A204.1 (cell line): ENCODE data around the gene SDK2.

Experiments used
- FAIRE-seq: peaks from 2 replicates; lab custom pipeline; 2012; peaks lifted over from hg19 to GRCh38; lab: Jason Lieb, UNC

SDK2 gene

DNA sequence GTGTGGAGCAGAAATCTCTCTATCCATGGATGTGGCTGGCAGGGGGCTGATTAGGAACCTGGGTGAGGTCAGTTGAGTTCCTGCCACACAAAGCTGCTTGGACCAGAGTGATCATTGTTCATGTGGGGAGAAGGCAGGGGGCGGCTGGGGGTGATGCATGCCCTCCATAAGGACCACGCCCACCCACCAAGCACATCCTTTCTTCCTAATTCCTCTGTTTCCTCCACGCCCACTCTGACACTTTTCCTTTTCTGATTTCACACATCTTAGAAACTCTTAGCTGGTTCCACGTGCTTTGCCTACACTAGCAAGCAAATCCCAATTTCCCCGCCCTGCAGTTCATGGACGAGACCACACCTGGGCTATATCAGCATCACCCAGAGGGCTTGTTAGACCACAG, 108.5 kb downstream of the SDK2 start:
- FAIRE-seq: no peak

DNA sequence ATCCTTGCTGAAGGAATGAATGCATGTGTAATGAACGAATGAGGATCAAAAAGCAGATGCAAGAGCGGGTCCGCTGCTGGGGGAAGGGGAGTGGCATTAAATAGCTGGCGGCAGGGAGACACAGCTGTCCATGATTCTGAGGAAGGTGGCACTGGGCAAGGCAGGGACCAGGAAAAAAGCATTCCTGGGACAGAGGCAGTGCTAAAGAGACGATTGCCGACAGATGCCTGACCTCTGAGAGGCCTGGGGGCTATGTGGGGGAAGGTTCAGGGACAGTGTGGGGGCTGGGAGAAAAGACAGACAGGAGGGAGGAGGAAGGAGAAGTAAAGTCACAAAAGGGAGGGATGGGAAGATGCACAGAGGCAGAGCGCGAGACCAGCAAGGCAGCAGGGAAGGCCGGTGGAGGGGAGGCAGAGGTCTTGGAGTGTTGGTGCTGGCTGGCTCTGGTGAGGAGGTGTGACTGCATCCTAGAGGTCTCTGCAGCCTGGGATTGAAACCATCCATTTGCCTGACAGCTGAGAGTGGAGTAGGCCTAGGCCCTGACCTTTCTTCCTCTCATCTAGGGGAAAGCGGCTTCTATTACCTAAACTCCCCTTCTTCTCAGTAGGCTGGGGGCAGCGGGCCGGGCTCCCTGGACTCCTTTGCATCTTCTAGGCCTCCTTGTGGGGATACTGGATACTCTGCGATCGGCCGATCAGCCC, 109.9 kb downstream of the SDK2 start:
- FAIRE-seq: no peak

GRCh38 chr17:73533781-73534180, 110.5 kb downstream of the SDK2 start:
- no peak for FAIRE-seq

GRCh38 chr17:73533127-73533526, 111.1 kb downstream of the SDK2 start:
- FAIRE-seq: no peak

- no peak for FAIRE-seq
Observed at GRCh38 chr17:73532421-73532901, 111.8 kb downstream of the SDK2 start.

DNA sequence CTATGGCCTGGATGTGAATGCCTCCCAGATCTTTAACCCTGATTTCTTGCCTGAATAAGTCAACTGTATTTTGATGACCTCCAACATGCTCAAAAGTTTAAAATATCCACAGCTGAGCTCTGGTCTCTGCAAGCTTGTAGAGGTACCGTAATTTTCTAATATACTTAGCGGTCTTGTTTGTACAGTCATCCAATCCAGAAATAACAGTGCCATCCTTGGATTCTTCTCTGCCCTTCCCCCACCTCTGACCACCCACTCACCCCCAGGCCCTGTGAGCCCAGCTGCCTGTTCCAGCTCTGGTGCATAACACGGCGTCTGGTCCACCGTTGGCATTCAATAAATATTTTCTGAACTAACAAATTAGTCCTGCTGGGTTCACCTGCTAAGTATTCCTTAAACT, 113.1 kb downstream of the SDK2 start:
- FAIRE-seq: no peak

DNA sequence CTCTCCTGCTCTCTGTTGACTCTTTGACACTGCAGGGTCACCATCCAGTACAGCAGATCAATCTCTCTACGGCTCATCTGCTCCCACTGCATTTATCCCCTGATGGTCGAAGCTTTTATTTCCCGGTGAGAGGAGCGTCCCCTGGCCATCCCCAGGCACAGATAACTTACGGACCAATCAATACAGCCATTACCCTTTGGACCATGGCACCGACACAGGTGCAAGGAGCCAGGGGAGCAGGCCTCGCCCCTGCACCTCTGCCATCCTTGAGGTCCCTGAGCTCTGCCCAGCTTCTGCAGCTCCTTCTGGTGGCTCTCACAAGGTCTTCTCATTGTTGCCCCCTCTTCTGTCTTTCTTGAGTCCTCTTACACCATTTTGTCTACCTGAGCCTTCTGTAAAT, 115.6 kb downstream of the SDK2 start:
- FAIRE-seq: no peak

GRCh38 chr17:73526952-73527351, 117.3 kb downstream of the SDK2 start:
- no peak for FAIRE-seq

- no peak for FAIRE-seq
Observed at GRCh38 chr17:73524941-73525679, 119.1 kb downstream of the SDK2 start.

DNA sequence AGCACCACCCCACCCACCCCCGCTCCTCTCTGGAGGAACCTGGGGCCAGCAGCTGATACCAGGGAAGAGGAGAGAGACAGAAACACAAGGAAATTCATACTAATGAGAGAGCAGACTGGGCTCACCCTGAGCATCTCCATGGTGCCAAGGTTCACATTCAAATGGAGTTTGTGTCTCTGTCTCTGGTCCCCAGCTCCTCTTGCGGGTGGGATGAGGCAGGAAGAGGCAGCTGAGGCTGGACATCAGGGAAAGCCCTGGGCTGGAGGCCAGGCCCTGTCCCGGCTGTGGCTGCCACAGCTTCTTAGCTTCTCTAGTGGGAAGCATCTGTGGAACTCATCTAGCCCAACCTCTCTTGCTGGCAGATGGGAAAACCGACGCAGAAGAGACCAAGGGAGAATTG, 121.5 kb downstream of the SDK2 start:
- no peak for FAIRE-seq

DNA sequence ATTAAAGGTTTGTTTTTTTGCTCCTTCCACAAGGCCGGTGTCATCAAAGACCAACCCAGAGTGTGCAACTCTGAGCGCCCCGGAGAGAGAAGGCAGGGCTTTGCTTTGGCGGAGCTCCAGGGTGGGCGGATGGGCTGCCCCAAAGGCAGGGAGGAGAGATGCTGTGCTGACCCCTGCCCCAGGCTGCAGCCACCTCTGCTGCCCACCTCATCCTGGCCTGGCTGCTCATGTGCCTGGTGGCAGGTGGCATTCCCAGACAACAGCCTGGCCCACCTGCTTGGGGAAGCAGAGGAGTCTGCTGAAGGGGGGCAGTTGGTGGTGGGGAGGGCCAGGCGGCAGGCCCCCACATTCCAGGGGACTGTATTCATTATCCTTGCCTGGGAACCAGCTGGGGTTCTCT, 122.1 kb downstream of the SDK2 start:
- FAIRE-seq: no peak

DNA sequence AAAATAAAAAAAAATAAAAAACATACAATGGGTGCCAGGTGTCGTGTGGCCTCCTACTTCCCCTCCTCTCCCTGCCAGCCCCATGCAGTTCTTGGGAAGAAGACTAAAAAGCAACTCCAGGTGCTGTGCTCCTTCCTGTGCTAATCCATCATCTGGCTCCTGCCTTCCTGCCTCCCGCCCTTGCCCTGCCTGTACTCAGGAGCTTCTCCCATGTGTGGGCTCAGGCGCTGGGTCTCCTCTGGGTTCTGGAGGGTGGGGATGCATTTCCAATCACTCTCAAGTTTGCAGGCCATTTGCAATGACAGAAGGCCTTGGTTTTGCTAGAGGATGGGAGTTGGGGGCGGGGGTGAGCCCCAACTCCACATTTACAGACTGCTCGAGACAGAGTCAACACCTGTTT, 122.9 kb downstream of the SDK2 start:
- FAIRE-seq: no peak

GRCh38 chr17:73520369-73520761, 123.9 kb downstream of the SDK2 start:
- no peak for FAIRE-seq

GRCh38 chr17:73519714-73520368, 124.4 kb downstream of the SDK2 start:
- no peak for FAIRE-seq

DNA sequence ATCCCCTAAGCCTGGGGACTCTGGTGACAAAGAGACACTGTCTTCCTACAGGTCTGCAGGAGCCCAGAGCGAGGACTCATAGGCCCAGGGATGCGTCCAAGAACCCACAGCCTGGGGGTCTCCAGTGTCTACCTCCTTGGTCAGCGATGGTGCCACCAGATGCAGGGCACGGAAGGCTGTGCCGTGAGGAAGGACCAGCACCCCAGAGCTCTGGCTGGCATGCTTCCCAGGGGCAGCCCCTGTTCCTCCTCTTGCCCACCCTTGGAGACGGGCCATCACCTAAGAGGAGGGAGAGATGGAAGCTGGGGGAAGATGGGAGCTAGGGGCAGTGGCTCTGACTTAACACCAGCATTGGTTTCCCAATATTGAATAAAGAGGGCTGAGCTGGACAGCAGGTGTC, 125.2 kb downstream of the SDK2 start:
- FAIRE-seq: no peak

- no peak for FAIRE-seq
Observed at GRCh38 chr17:73516431-73516830, 127.8 kb downstream of the SDK2 start.

DNA sequence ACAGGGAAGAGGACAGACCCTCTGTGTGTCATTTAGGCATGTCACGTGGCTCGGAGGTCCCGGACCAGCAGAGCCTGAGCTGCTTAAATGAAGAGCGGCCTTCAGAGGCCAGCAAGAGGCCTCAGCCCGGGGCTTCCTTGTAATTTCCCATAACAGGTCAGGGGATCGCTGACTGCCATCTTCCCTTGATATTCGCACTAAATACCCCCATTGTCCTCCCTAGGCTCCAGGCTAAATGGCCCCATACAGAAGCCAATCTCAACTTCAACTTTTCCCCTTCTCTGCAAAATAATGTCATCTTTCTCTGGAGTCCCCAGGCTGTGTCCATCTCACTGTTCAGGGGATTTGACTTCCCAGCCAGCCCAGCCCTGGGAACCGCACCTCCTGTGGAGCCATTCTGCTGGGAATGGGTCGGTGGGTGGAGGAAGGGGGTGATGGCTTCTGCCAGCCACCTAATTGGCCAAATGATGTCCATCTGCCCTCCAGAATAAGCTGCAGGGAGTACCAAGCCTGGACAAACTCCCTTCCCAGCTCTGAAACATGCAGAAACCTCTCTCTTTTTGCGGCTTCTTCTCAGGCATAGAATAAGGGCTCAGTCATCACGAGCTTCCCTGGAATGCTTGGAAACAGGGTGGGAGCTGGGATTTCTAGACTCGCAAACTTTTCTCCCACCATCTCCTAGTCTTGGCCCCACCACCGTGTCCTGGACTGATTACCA, 129.9 kb downstream of the SDK2 start:
- no peak for FAIRE-seq

- FAIRE-seq: no peak
Observed at GRCh38 chr17:73513426-73513825, 130.8 kb downstream of the SDK2 start.

- FAIRE-seq: no peak
Observed at GRCh38 chr17:73511719-73512115, 132.5 kb downstream of the SDK2 start.

DNA sequence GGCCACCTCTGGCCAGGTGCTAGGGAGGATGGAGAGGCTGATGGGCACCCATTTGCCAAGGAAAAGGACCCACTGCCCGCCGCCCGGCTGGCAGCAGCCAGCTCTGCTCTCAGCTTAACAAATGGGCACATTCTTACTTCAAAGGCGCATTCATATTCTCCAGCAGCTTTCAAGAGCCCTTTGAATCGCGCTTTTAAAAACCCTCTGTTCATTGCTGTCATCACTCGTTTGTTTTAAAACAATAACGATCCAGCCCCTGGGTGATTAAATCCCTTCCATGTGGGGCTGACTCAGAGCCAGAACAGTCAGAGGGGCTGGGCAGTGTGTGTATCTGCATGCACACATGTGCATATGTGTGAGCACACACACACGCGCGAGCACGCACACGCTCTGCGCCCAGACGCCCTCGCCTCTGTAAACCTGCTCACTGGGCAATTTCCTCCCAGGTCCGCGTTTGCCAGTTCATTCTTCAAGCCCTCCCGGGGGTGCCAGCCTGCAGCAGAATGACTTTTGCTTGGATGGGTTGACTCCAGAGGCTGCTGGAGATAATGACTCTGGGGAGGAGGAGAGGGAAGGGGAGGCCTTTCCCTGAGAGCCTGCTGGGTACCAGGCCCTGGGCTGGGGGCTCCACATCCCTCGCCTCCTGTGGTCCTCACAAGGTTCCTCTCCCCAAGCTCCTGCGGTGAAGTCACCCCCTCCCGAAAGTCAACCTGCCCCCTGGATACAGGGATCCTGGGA, 133.1 kb downstream of the SDK2 start:
- FAIRE-seq: no peak

GRCh38 chr17:73508931-73509605, 135.2 kb downstream of the SDK2 start:
- FAIRE-seq: no peak
